Cardiac fibroblast (primary cell): ENCODE measurements around the gene LRBA.
A peak's percentile ranks its signal among the peaks of the same experiment; 100 is the strongest.

ENCODE experiments used
- DNase-seq, 2 donors: peaks; one replicate each; pipeline versions ENCODE4 v3.0.0 to v3.0.0-alpha.2; 2010; ENCODE audit warnings: low read depth in 2 of 2
- H3K4me3 ChIP-seq, 2 donors: replicated peaks in 1 of 2; 1 replicate in 1 of 2; 2 replicates in 1 of 2; pipeline ENCODE4 v1.5.1; 2011; ENCODE audit warnings: low read depth in 2 of 2, low read length in 2 of 2, mild to moderate bottlenecking in 2 of 2, moderate library complexity in 1 of 2
- TF ChIP-seq, protein P1 (sequence below): IDR thresholded peaks from one replicate; pipeline ENCODE4 v1.5.1; 2011; ENCODE audit warnings: low read depth, mild to moderate bottlenecking, low read length, inconsistent platforms

The LRBA gene

DNA sequence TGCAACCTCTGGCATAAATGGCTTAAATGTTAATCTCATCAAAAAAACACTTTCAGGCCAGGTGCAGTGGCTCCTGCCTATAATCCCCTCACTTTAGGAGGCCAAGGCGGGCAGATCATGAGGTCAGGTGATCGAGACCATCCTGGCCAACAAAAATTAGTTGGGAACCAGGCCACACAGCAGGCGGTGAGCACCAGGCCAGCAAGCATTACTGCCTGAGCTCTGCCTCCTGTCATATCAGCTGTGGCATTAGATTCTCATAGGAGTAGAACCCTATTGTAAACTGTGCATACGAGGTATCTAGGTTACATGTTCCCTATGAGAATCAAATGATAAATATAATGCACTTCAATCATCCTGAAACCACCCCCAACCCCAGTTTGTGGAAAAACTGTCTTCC is 125.8 kb downstream of the LRBA start:
- no peak overlapping the region for H3K4me3 ChIP-seq
- no peak for DNase-seq
- TF ChIP-seq, protein P1, sequence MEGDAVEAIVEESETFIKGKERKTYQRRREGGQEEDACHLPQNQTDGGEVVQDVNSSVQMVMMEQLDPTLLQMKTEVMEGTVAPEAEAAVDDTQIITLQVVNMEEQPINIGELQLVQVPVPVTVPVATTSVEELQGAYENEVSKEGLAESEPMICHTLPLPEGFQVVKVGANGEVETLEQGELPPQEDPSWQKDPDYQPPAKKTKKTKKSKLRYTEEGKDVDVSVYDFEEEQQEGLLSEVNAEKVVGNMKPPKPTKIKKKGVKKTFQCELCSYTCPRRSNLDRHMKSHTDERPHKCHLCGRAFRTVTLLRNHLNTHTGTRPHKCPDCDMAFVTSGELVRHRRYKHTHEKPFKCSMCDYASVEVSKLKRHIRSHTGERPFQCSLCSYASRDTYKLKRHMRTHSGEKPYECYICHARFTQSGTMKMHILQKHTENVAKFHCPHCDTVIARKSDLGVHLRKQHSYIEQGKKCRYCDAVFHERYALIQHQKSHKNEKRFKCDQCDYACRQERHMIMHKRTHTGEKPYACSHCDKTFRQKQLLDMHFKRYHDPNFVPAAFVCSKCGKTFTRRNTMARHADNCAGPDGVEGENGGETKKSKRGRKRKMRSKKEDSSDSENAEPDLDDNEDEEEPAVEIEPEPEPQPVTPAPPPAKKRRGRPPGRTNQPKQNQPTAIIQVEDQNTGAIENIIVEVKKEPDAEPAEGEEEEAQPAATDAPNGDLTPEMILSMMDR: no peak

DNA sequence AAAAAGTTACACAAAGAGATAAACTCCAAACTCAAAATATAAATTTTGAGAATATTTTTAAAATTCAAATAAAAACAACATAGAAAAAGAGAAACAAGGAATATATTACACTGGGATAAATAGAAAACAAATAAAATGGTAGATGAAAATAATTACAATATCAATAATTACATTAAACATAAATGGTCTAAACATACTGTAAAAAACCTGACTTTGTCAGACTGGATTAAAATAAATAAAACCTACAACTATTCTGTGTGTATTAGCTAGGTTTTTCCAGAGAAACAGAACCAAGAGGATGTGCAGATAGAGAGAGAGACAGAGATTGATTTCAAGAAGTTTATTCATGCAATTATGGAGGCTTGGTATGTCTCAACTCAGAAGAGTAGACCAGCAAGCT is 126.5 kb downstream of the LRBA start:
- TF ChIP-seq, protein P1: no peak

DNA sequence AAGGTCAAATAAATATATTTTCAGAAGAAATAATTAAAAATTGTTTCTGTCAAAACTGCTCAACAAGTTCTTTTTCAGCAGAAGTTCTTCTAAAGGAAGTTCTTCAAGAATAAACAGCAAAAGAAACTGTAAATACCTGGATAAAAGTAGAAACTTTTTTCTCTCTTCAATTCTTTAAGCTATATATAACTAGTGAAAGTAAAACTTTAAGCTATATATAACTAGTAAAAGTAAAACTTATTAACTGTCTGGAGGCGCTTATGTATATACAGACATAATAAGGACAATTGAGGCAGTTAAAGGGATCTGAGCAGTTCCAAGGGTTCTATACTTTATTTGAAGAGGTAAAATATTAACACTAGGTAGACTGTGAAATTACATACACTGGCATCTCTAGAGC is 126.9 kb downstream of the LRBA start:
- no peak for DNase-seq
- TF ChIP-seq, protein P1: no peak
- no peak overlapping the region for H3K4me3 ChIP-seq

More for the DNA sequence above, 126.5 kb downstream of the LRBA start:
- no peak for DNase-seq
- no peak overlapping the region for H3K4me3 ChIP-seq

DNA sequence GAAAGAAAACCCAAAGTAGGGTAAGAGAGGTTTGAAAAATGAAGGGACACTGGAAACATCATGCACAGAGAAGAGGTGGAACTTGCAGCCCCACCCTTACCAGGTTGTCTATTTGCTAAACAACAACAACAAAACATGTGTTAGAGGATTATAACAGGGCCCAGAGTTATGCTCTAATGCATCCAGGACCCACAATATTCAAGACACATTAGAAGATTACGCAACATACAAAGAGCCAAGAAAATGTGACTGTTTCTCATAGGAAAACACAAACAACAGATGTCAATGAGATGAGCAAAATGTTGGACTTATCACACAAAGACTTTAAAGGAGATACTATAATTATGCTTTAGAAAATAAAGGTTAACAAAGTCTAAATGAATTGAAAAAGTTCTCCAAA is 128.5 kb downstream of the LRBA start:
- no peak overlapping the region for H3K4me3 ChIP-seq
- DNase-seq: peak; percentile 5 to 34
- TF ChIP-seq, protein P1: no peak

DNA sequence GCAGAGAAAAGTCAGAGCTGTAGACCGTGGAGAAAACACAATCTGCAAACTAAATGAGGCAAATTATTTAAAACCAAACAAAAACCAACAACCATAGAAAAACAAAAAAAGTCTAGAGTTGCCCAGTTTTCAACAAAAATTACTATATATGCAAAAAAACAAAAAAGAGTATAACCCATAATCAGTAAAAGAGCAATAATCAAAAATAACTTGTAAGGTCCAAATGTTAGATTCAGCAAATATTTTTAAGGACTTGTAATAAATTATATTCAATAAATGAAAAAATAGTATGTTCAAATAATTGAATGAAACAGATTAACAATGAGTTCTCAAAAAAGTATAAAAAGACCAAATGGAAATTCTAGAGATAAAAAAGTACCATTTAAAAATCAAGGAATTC is 130.5 kb downstream of the LRBA start:
- TF ChIP-seq, protein P1: no peak
- DNase-seq: no peak
- H3K4me3 ChIP-seq: no peak overlapping the region

DNA sequence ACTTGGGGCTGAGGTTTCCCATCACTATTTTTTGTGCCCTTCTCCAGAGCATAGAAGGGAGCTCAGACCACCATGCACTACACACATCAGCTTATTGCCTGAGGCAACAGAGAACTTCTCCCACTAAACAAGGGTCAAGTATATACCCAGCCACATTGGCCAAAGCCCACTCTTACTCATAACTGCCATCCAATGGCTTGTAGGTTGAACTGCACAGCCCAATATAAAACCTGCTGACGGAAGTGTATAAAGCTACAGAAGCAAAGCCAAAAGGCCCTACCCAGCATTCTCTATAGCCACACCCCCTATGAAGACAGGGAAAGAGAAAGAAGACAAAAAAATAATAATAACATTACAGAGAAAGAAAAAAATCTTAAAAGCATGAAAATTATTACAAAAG is 139.7 kb downstream of the LRBA start:
- DNase-seq: no peak
- TF ChIP-seq, protein P1: no peak
- no peak overlapping the region for H3K4me3 ChIP-seq

DNA sequence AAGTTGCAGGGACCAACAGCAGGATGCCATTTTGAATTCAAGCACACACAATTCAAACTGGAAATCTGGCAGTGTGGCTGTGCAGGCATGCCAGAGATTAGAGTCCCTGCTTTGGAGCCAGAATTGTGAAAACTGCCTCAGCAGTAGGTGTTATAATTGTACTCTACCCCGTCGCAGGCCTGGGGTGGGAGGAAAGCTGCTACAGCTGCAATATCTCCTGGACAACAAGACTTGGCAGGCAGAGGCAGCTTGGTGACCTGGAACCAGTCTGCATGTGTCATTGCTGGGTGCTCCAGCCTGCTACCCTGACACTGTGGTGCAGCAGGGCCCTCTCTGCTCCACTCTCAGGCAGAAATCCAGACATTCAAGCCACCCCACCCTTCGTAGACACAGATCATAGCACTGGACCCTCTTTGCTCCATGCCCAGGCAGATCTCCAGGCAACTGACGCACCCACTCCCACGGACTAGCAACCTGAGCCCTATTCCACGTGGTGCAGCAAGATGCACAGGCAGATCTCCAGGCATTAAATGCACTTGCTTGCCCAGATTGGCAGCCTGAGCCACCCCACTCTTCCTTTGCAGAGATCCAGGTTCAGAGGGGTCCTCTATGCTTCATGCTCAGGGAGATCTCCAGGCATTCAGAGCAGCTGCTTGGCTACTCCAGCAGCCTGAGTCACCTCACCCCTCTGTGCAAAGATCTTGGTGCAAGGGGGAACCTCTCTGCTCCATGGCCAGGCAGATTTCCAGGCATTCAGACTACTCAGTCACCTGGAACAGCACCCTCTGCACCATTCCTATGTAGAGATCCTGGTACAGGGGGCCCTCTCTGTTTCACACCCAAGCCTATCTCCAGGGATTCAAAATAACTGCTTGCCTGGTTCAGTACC is 140.5 kb downstream of the LRBA start:
- H3K4me3 ChIP-seq: no peak overlapping the region
- DNase-seq: peak in 1 of 2 donors; percentile 47
- TF ChIP-seq, protein P1: no peak
